Transverse colon (tissue), 3 donors: ENCODE results near the gene DOCK2.

Experiments
- CTCF ChIP-seq, 5 experiments: fragments of 200-600 bp in 3 of 5; fragments of 450-650 bp in 2 of 5; sonication (generic) in 3 of 5; IDR thresholded peaks; 1 replicate in 2 of 5; 2 replicates in 3 of 5; pipeline ENCODE4 v1.5.1; 2016 to 2017; ENCODE audit warnings: antibody characterized with exemption in 5 of 5, inconsistent platforms in 3 of 5, mild to moderate bottlenecking in 2 of 5, moderate library complexity in 1 of 5
- EP300 ChIP-seq: sonication (generic); formaldehyde crosslinking; IDR thresholded peaks from one replicate; pipeline ENCODE4 v1.6.1; 2017; ENCODE audit warnings: antibody characterized with exemption, low read depth

- TF ChIP-seq CTCF (IDR thresholded peaks at IDR 0.05), result no peak
- no peak for TF ChIP-seq EP300
Observed at GRCh38 chr5:169710675-169711074, 73.6 kb downstream of the DOCK2 start.
